ENCODE data around the gene APBA2. TPM values are rescaled to one million over a fixed set of nuclear protein-coding genes. Genes with fewer than 3 reads are reported as not detected.

Gene APBA2
- total RNA-seq, 4 donors from 2014 or later: 1.6 to 8.2 (median 2.5) TPM

GRCh38 chr15:28919201-28919635 lies 33.4 kb downstream of the APBA2 start:
- Histone ChIP-seq H3K36me3 (no peaks in the 10 kb centered on the region), H3K27ac (no peak overlapping the region), H3K4me1 (no peaks in the 10 kb centered on the region), H3K27me3 (no peaks in the 10 kb centered on the region), H3K9me3 (no peaks in the 10 kb centered on the region), H3K4me3 (no peak overlapping the region)
- 52% methylated on average over 14 of the region's 17 CpGs; no CpG with 5 or more reads in 1 of the 2 donors for WGBS, 2 donors (ENCODE audit: low coverage in 1 of 2)
- intact Hi-C loops (cut with DNase I; ENCODE audit: low total_unique reads): no loop called here
- in situ Hi-C loops (cut with MboI; ENCODE audit: low pct_ligation_motif_present in 1 of 4, low pct_unique_long_range_greater_than_20kb in 1 of 4, low sequenced_read_pairs in 3 of 4): no loop called here
- no peak for DNase-seq
- TF ChIP-seq POLR2A (IDR thresholded peaks at IDR 0.05): no peak
- no peak for TF ChIP-seq CTCF (IDR thresholded peaks at IDR 0.05)
- no peak for TF ChIP-seq EP300 (IDR thresholded peaks at IDR 0.05; ENCODE audit: low read depth)
- no peak for TF ChIP-seq POLR2AphosphoS5 (IDR thresholded peaks at IDR 0.05)

- 85 to 86% methylated on average over 2 to 12 of the region's 13 CpGs for whole genome bisulfite sequencing, 2 donors (ENCODE audit: low coverage in 1 of 2)
- no peak overlapping the region for H3K4me3 ChIP-seq
- TF ChIP-seq POLR2AphosphoS5 (IDR thresholded peaks at IDR 0.05): no peak
- no peak for TF ChIP-seq POLR2A (IDR thresholded peaks at IDR 0.05)
These were observed 34.2 kb downstream of the APBA2 start for GRCh38 chr15:28919679-28920655.

GRCh38 chr15:28920781-28921331 lies 35.1 kb downstream of the APBA2 start:
- TF ChIP-seq EP300 (IDR thresholded peaks at IDR 0.05; ENCODE audit: low read depth) (no peak), CTCF (IDR thresholded peaks at IDR 0.05) (no peak), POLR2A (IDR thresholded peaks at IDR 0.05) (no peak), POLR2AphosphoS5 (IDR thresholded peaks at IDR 0.05) (no peak)
- no peak for DNase-seq
- Histone ChIP-seq H3K9me3 (no peaks in the 10 kb centered on the region), H3K27me3 (no peaks in the 10 kb centered on the region), H3K36me3 (no peaks in the 10 kb centered on the region), H3K4me1 (no peaks in the 10 kb centered on the region), H3K4me3 (no peak overlapping the region), H3K27ac (no peak overlapping the region)
- 63 to 100% methylated on average over 1 to 5 of the region's 5 CpGs for WGBS, 2 donors (ENCODE audit: low coverage in 1 of 2)
- intact Hi-C loops (cut with DNase I; ENCODE audit: low total_unique reads) (no loop called here), in situ Hi-C loops (cut with MboI; ENCODE audit: low pct_ligation_motif_present in 1 of 4, low pct_unique_long_range_greater_than_20kb in 1 of 4, low sequenced_read_pairs in 3 of 4) (no loop called here)

More at GRCh38 chr15:28919679-28920655, 34.2 kb downstream of the APBA2 start:
- intact Hi-C loops (cut with DNase I; ENCODE audit: low total_unique reads) (no loop called here), in situ Hi-C loops (cut with MboI; ENCODE audit: low pct_ligation_motif_present in 1 of 4, low pct_unique_long_range_greater_than_20kb in 1 of 4, low sequenced_read_pairs in 3 of 4) (no loop called here)
- Histone ChIP-seq H3K9me3 (no peaks in the 10 kb centered on the region), H3K27ac (no peak overlapping the region), H3K27me3 (no peaks in the 10 kb centered on the region), H3K36me3 (no peaks in the 10 kb centered on the region), H3K4me1 (no peaks in the 10 kb centered on the region)
- no peak for DNase-seq

GRCh38 chr15:28921336-28921735 lies 35.6 kb downstream of the APBA2 start:
- WGBS, 2 donors (ENCODE audit: low coverage in 1 of 2): 76 to 80% methylated on average over 1 to 10 of the region's 10 CpGs
- H3K9me3 ChIP-seq: no peaks in the 10 kb centered on the region
- no peaks in the 10 kb centered on the region for H3K4me1 ChIP-seq
- no peak for DNase-seq
- H3K36me3 ChIP-seq: no peaks in the 10 kb centered on the region
- H3K27me3 ChIP-seq: no peaks in the 10 kb centered on the region
- H3K27ac ChIP-seq: no peak overlapping the region
- TF ChIP-seq POLR2AphosphoS5 (IDR thresholded peaks at IDR 0.05): no peak
- no peak for TF ChIP-seq CTCF (IDR thresholded peaks at IDR 0.05)
- TF ChIP-seq EP300 (IDR thresholded peaks at IDR 0.05; ENCODE audit: low read depth): no peak
- TF ChIP-seq POLR2A (IDR thresholded peaks at IDR 0.05): no peak
- in situ Hi-C loops (cut with MboI; ENCODE audit: low pct_ligation_motif_present in 1 of 4, low pct_unique_long_range_greater_than_20kb in 1 of 4, low sequenced_read_pairs in 3 of 4) (no loop called here), intact Hi-C loops (cut with DNase I; ENCODE audit: low total_unique reads) (no loop called here)
- no peak overlapping the region for H3K4me3 ChIP-seq

Measured in transverse colon (tissue), 4 donors.